ENCODE data around the gene IER2. TPM values are rescaled to one million over a fixed set of nuclear protein-coding genes. Genes with fewer than 3 reads are reported as not detected.

Gene IER2
- total and polyA plus RNA-seq, 2 of the 8 experiments (the other 6 are each of a cell fraction or from before 2014, with no cell fraction given), result 84.5 to 138 TPM

DNA sequence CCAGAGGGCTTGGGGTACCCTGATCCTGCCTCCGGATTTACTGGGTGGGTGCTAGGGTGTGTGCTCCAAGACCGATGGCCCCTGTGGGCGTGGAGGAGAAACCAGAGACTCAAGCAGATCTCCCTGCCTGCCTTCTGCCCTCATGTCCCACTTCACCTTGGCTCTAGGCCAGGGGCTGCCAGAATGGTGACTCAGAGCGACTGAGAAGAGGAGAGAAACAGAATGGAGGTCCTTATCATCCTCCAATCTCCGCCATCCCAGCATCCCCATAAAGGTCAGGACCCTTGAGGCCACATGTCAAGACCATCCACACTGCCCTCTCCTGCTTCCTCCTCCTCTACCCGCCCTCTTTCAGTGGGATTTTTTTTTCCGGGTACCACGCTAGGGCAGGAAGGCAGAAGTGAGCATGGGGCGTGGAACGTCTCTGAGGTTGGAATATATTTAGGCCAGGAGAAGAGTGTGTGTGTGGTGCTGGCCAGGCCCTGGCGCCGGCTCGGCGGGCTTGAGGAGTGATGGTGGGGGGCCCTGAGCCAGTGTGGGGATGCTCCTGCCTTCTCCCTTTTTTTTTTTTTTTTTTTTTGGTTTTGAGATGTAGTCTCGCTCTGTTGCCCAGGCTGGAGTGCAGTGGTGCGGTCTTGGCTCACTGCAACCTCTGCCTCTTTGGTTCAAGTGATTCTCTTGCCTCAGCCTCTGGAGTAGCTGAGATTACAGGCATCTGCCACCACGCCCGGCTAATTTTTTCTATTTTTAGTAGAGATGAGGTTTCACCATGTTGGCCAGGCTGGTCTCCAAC lies 22.3 kb downstream of the IER2 start (continued):
- TF ChIP-seq, protein P1, sequence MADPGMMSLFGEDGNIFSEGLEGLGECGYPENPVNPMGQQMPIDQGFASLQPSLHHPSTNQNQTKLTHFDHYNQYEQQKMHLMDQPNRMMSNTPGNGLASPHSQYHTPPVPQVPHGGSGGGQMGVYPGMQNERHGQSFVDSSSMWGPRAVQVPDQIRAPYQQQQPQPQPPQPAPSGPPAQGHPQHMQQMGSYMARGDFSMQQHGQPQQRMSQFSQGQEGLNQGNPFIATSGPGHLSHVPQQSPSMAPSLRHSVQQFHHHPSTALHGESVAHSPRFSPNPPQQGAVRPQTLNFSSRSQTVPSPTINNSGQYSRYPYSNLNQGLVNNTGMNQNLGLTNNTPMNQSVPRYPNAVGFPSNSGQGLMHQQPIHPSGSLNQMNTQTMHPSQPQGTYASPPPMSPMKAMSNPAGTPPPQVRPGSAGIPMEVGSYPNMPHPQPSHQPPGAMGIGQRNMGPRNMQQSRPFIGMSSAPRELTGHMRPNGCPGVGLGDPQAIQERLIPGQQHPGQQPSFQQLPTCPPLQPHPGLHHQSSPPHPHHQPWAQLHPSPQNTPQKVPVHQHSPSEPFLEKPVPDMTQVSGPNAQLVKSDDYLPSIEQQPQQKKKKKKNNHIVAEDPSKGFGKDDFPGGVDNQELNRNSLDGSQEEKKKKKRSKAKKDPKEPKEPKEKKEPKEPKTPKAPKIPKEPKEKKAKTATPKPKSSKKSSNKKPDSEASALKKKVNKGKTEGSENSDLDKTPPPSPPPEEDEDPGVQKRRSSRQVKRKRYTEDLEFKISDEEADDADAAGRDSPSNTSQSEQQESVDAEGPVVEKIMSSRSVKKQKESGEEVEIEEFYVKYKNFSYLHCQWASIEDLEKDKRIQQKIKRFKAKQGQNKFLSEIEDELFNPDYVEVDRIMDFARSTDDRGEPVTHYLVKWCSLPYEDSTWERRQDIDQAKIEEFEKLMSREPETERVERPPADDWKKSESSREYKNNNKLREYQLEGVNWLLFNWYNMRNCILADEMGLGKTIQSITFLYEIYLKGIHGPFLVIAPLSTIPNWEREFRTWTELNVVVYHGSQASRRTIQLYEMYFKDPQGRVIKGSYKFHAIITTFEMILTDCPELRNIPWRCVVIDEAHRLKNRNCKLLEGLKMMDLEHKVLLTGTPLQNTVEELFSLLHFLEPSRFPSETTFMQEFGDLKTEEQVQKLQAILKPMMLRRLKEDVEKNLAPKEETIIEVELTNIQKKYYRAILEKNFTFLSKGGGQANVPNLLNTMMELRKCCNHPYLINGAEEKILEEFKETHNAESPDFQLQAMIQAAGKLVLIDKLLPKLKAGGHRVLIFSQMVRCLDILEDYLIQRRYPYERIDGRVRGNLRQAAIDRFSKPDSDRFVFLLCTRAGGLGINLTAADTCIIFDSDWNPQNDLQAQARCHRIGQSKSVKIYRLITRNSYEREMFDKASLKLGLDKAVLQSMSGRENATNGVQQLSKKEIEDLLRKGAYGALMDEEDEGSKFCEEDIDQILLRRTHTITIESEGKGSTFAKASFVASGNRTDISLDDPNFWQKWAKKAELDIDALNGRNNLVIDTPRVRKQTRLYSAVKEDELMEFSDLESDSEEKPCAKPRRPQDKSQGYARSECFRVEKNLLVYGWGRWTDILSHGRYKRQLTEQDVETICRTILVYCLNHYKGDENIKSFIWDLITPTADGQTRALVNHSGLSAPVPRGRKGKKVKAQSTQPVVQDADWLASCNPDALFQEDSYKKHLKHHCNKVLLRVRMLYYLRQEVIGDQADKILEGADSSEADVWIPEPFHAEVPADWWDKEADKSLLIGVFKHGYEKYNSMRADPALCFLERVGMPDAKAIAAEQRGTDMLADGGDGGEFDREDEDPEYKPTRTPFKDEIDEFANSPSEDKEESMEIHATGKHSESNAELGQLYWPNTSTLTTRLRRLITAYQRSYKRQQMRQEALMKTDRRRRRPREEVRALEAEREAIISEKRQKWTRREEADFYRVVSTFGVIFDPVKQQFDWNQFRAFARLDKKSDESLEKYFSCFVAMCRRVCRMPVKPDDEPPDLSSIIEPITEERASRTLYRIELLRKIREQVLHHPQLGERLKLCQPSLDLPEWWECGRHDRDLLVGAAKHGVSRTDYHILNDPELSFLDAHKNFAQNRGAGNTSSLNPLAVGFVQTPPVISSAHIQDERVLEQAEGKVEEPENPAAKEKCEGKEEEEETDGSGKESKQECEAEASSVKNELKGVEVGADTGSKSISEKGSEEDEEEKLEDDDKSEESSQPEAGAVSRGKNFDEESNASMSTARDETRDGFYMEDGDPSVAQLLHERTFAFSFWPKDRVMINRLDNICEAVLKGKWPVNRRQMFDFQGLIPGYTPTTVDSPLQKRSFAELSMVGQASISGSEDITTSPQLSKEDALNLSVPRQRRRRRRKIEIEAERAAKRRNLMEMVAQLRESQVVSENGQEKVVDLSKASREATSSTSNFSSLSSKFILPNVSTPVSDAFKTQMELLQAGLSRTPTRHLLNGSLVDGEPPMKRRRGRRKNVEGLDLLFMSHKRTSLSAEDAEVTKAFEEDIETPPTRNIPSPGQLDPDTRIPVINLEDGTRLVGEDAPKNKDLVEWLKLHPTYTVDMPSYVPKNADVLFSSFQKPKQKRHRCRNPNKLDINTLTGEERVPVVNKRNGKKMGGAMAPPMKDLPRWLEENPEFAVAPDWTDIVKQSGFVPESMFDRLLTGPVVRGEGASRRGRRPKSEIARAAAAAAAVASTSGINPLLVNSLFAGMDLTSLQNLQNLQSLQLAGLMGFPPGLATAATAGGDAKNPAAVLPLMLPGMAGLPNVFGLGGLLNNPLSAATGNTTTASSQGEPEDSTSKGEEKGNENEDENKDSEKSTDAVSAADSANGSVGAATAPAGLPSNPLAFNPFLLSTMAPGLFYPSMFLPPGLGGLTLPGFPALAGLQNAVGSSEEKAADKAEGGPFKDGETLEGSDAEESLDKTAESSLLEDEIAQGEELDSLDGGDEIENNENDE (IDR thresholded peaks at IDR 0.05; ENCODE audit: insufficient replicate concordance, low read length), result no peak
- no peak for TF ChIP-seq KDM4A (IDR thresholded peaks at IDR 0.05; ENCODE audit: low read depth, low read length, severe bottlenecking)
- no peak for TF ChIP-seq SP2 (IDR thresholded peaks at IDR 0.05; ENCODE audit: low read length)
- no peak for TF ChIP-seq PHF8 (conservative IDR thresholded peaks at IDR 0.05; ENCODE audit: low read depth, low read length)
- TF ChIP-seq EGR1 (IDR thresholded peaks at IDR 0.05; ENCODE audit: borderline replicate concordance, low read depth, low read length), result no peak
- no peak for TF ChIP-seq BCL11A (IDR thresholded peaks at IDR 0.05; ENCODE audit: low read depth in 2 of 2, low read length in 2 of 2)
- TF ChIP-seq, protein P2, sequence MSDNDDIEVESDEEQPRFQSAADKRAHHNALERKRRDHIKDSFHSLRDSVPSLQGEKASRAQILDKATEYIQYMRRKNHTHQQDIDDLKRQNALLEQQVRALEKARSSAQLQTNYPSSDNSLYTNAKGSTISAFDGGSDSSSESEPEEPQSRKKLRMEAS (IDR thresholded peaks at IDR 0.05), result no peak
- TF ChIP-seq TBP (IDR thresholded peaks at IDR 0.05; ENCODE audit: low read depth, low read length), result no peak
- no peak for TF ChIP-seq YY1 (IDR thresholded peaks at IDR 0.05; ENCODE audit: low read depth, low read length)
- TF ChIP-seq TCF12 (IDR thresholded peaks at IDR 0.05; ENCODE audit: low read depth, low read length), result no peak

Data from H1 (cell line).